ENCODE measurements around the gene SLC2A8.

SLC2A8 gene

GRCh38 chr9:127382541-127382940 is 14.4 kb upstream of the SLC2A8 start:
- no peak for TF ChIP-seq CTCF (IDR thresholded peaks at IDR 0.05)
- Histone ChIP-seq H3K4me3 (no peak overlapping the region), H3K36me3 (peaks cover 6 to 26% (median 12%) of the 10 kb centered on the region in 3 donors), H3K27ac (no peak overlapping the region), H3K9me3 (peaks cover 0 to 3% (median 0%) of the 10 kb centered on the region in 3 donors), H3K27me3 (no peaks in the 10 kb centered on the region), H3K4me1 (no peaks in the 10 kb centered on the region)
- DNase-seq = no peak
- intact Hi-C loops (cut with DNase I; ENCODE audit: low total_unique reads) = no loop called here

- Histone ChIP-seq H3K4me3 (no peak overlapping the region), H3K9me3 (no peaks in the 10 kb centered on the region), H3K4me1 (no peaks in the 10 kb centered on the region), H3K27me3 (no peaks in the 10 kb centered on the region), H3K36me3 (peaks cover 6 to 30% (median 17%) of the 10 kb centered on the region in 3 donors), H3K27ac (no peak overlapping the region)
- TF ChIP-seq CTCF (IDR thresholded peaks at IDR 0.05) = no peak
- DNase-seq = no peak
- intact Hi-C loops (cut with DNase I; ENCODE audit: low total_unique reads) = no loop called here
Observed at GRCh38 chr9:127384016-127384730, 12.8 kb upstream of the SLC2A8 start.

- Histone ChIP-seq H3K9me3 (no peaks in the 10 kb centered on the region), H3K4me3 (no peak overlapping the region), H3K27ac (no peak overlapping the region), H3K4me1 (no peaks in the 10 kb centered on the region), H3K36me3 (peaks cover 12 to 31% (median 21%) of the 10 kb centered on the region in 3 donors), H3K27me3 (no peaks in the 10 kb centered on the region)
- no peak for DNase-seq
- intact Hi-C loops (cut with DNase I; ENCODE audit: low total_unique reads) = no loop called here
- TF ChIP-seq CTCF (IDR thresholded peaks at IDR 0.05) = no peak
Observed at GRCh38 chr9:127384901-127385300, 12.1 kb upstream of the SLC2A8 start.

GRCh38 chr9:127386249-127386648 is 10.7 kb upstream of the SLC2A8 start:
- no peak for DNase-seq
- no peak for TF ChIP-seq CTCF (IDR thresholded peaks at IDR 0.05)
- Histone ChIP-seq H3K36me3 (peaks cover 25 to 44% (median 28%) of the 10 kb centered on the region in 3 donors), H3K27me3 (no peaks in the 10 kb centered on the region), H3K9me3 (no peaks in the 10 kb centered on the region), H3K27ac (no peak overlapping the region), H3K4me3 (no peak overlapping the region), H3K4me1 (no peaks in the 10 kb centered on the region)
- intact Hi-C loops (cut with DNase I; ENCODE audit: low total_unique reads) = no loop called here

DNA sequence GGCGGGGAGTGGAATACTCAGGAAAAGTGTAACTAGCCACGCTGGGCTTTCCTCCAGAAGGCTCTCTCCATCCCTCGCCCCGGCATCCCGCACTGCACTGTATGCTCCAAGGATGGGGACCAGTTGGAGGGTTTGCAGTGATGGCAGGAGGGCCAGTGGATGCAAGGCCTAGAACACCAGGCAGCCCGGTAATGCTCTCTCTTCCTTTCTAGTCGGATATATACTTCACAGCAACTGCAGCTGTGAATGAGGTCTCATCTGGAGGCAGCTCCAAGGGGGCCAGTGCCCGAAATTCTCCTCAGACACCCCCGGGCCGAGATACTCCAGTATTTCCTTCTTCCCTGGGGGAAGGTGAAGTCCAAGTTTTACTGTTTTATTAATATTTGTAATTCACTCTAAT is 10.0 kb upstream of the SLC2A8 start:
- H3K27ac ChIP-seq = no peak overlapping the region
- no peaks in the 10 kb centered on the region for H3K4me1 ChIP-seq
- intact Hi-C loops (cut with DNase I; ENCODE audit: low total_unique reads) = no loop called here
- H3K36me3 ChIP-seq = peaks cover 29 to 51% (median 32%) of the 10 kb centered on the region in 3 donors
- no peak for DNase-seq
- no peaks in the 10 kb centered on the region for H3K9me3 ChIP-seq
- H3K4me3 ChIP-seq = no peak overlapping the region
- no peaks in the 10 kb centered on the region for H3K27me3 ChIP-seq
- no peak for TF ChIP-seq CTCF (IDR thresholded peaks at IDR 0.05)

All from tibial artery (tissue), 4 donors.